GM18909 (cell line): Measurements from ENCODE around the gene SSTR4.
"Not testable (repeated sequence)": the region's sequence is repeated elsewhere in the genome, so short reads cannot be mapped to it uniquely, and the experiment has no call there.

Source experiments
- ATAC-seq: cut with Tn5 transposase; IDR thresholded peaks from one replicate; pipeline ENCODE4 v1.9.1; 2021; ENCODE audit warnings: mild to moderate bottlenecking; ENCODE audit not compliant: unreplicated experiment, poor library complexity

The SSTR4 gene

DNA sequence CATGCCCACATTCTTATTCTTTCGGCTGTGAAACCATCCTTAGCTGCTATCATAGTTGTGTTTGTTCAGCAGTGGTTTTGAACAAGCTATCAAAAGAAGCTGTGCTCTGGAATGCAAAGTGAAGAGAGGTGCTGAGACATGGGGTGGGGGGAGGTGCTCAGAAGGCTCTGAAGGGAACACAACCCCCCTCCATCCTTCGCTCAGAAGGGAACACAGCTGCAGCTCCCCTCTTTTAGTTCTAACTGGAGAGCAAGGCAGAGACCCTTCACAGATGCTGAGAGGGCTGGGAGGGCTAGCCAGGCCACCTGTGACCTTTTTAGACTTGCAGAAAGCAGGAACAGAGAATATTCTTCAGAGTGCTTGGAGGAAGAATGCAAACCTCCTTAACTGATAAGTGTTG is 17.6 kb upstream of the SSTR4 start:
- no peak for ATAC-seq

DNA sequence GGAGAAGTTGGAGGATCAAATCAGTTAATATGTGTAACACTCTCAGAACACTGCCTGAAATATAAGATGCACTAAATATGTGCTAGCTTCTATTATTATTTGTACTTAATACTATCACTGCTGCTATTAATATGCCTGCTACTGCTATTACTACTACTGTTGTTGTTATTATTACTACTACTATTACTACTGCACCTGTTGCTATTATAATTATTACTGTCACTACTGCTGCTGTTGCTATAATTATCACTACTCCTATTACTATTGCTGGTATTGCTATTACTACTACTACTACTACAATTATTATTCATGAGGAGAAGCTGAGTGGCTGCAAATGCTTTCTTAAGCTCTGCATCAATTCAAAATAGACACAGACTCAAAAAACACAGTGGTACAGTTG is 16.7 kb upstream of the SSTR4 start:
- no peak for ATAC-seq

DNA sequence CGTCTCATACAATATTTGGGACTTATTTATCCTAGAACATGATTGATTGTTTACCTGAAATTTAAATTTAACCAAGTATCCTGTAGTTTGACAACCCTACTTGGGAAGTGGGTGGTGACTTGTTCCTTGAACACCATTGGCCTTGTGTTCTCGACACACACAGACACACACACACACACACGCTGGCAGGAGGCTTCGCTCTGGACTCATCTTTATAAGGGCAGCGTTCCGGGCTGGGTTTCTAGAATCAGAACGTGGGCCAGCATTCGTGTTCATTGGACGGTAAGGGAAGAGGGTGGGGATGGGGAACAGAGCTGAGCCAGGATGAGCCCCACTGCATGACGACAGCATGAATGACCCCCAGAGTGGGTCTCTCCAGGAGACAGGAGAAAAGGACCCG is 16.2 kb upstream of the SSTR4 start:
- no peak for ATAC-seq

DNA sequence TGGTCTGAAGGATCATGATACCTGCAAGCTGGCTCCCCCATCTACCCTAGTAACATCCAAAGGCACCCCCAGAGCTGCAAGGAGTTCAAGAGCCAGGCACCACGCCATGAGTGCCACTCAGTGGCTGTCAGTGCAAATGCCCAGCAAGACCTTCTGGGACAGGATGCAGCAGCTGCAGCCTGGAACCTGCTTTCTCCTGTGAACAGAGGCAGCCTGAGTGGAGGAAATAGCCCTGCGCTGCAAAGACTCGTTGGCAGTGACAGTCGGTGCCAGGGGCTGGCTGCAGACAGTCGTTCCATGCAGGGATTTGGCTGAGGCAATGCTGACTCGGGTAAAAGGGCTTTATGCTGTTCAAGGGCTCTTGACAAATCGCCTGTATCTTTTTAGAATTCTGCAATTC is 15.7 kb upstream of the SSTR4 start:
- ATAC-seq: no peak

DNA sequence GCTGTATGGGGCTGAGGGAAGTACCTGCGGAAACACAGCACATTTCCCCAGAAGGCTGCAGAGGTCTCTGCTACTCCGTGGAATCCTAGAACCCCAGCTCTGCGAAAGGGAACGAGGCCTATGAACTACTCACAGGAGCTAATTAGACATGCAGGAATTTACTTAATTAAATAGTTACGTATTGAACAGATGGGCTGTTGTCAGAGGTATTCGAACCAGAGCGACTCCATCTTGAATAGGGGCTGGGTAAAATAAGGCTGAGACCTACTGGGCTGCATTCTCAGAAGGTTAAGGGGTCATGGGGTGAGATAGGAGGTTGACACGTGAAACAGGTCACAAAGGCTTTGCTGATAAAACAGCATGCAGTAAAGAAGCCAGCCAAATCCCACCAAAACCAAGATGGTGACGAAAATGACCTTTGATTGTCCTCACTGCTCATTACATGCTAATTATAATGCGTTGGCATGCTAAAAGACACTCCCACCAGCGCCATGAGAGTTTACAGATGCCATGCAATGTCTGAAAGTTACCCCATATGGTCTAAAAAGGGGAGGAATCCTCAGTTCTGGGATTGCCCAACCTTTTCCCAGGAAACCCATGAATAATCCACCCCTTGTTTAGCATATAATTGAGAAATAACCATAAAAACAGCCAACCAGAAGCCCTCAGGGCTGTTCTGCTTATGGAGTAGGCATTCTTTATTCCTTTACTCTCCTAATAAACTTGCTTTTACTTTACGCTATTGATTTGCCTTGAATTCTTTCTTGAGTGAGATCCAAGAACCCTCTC is 14.7 kb upstream of the SSTR4 start:
- ATAC-seq: no peak

DNA sequence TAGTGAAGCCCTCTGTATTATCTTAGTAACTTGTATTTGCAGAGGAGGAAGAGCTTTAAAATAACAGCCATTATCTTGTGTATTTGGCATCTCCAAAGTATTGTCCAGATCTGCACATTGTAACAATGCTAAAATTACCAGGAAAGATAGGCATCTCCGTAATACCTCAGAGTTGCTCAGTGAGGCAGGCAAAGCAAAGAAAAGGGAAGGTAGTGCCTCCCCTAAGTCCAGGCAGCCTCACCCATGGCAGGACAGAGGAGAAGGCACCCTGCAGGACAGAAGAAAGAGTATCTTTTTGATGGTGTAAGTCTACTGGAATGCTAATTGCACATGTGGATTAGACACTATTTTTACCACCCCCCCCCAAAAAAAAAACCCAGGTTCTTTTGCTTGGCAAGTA is 13.6 kb upstream of the SSTR4 start:
- no peak for ATAC-seq

DNA sequence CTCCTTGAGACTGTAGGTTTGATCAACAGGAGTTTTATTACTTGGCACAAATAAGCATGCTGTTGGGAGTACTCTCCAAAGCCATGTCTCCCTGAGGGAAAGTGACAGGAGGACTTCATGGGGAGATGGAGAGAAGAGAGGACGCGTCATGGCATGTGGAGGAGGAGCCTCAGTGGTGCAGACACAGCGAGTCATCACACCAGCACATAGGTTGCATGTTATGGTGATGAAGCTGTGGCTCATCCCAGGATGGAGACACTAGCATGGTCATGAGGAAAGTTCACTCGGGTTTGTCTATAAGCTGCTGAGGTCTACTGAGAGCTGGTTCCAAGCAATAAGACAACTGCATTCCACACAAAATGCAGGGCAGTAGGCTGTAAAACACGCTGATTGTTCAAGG is 13.2 kb upstream of the SSTR4 start:
- no peak for ATAC-seq

DNA sequence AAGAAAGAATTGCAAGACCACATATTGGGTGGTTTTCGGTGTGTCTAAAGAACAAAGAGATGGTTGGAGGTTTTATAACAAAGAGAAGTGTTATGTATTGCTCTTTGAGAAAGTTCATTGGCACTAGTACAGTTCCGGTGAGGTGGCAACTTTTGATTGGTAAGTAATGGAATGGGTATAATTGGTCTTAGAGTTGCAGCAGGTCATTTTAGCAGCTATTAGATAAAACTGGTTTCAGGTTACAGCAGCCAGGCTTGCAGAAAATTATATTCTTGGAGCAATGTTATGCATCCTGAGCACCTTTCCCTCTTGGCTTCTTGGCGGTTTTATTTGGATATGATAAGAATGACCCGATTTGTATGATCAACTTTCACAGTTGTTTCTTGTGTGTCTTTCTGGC is 12.3 kb upstream of the SSTR4 start:
- no peak for ATAC-seq

DNA sequence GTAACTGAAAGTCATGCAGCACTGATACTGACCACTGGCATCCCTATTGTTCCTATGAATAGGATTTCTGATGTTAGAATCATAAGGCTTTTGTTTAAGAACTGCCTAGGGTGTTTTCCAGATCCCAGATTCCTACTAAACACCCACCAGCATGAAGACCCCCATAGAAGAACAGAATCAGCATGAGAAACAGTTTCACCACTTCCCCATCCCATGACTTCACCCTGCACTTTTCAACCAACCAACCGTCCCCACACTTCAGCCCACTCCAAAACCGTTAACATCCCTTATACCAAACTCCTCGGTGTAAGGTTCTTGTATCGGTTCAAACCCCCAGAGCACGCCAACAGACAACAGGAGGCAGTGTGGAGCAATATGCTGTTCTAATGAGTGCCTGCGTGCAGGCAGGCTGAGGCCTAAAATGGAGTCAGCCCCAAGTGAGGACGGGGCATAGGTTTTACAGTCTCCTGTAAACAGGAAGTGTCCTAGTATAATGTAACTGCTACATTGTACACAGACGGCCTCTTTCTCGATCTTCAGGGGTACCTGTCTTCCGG is 11.4 kb upstream of the SSTR4 start:
- no peak for ATAC-seq

DNA sequence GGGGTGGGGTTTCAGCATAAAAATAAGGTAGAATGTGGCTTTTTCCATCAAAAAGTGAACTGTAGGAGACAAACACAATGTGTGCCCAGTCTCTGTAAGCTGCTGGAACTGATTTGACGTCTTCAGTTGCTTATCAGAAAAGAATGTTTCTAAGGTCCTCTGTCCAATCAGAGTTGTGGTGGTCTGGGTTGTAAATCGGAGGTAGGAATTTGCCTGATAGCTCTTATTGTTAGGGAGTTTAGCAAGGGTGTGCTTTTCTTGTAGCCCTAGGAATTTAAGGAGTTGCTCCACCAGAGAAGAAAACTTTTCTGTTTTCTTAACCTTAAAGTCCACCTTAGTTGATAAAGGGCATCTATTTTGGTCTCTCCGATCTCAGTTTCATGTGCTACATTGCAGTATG is 10.4 kb upstream of the SSTR4 start:
- ATAC-seq: no peak

DNA sequence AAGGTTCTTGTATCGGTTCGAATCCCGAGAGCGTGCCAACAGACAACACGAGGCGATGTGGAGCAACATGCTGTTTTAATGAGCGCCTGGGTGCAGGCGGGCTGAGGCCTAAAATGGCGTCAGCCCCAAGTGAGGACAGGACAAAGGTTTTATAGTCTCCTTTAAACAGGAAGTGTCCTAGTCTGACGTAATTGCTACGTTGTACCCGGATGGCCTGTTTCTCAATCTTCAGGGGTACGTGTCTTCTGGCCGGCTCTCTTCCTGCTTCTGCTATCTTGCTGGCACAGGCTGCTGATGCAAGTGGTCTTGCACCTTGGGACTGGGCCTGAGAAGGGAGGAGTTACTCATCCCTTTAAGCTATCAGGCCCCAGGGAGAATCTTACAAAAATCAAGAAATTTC is 9.6 kb upstream of the SSTR4 start:
- not testable (repeated sequence) for ATAC-seq

DNA sequence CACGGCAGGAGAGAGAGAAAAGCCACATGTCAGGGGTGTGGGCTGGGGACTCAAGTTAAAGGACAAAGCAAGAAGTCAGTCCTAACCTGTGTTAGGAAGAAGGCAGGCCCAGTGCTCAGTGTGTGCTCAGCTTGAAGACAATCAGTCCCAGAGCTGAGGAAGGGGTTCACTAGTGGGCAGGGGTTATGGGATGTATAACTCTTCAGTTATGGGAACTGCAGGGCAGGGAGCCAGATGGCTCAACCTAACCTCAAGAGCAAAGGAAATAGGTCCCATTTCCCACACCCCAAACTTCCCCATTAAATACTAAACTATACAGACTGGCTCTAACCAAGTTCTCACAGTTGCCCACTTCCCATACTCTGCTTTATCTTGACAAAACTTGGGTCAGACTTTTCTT is 7.4 kb upstream of the SSTR4 start:
- ATAC-seq: no peak

DNA sequence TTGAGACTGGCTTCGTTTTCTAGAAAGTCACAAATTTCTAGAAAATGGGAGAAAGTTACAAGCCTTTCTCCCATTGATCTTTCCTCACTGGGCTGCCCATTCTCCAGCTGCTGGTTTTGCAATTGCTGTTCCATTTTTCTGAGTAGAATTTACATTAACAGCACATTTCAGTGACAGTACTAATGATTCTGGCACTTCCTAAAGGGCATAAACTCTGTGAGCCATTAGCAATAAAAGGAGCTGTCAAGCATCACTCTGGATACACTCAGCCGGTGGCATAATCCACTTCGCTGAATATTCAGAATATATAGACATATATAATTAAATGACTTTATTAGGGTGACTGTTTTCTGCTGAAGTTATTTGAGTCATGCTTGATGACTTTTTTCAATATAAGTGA is 6.7 kb upstream of the SSTR4 start:
- no peak for ATAC-seq

DNA sequence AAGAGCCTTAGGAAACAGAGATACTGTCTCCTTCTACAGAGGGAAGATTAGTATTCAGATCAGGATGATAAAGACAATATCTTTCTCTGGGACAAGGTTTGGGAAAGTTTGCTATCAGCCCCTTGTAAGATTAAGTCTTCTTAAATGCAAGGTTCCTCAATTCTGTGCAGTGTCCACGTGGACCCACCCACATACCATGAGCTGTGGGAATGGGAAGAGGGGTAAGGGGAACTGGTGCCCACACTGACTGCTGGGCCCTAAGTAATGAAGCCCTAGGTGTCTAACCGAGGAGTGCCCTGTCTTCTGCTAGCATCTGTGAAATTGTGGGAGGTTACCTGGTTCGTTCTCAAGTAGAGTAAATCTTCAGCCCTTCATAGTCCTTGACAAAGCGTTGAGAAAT is 5.8 kb upstream of the SSTR4 start:
- ATAC-seq: no peak

DNA sequence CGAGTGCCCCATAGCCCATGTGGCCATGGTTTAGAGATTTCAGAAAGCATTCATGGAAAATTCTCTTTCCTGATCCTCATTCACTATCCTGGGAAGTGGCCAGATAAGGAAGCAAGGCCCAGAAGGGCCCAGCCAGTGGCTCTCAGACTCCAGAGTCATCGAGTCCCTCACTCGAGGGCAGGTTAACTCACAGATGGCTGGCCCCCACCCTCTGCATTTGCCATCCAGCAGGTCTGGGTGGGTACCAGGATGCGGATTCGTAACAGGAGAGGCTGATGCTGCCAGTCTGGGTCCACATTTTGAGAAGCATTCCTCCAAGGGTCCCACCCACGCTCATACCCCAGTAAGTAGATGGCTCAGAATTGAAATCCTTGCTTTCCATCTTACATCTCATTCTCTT is 3.8 kb upstream of the SSTR4 start:
- no peak for ATAC-seq

DNA sequence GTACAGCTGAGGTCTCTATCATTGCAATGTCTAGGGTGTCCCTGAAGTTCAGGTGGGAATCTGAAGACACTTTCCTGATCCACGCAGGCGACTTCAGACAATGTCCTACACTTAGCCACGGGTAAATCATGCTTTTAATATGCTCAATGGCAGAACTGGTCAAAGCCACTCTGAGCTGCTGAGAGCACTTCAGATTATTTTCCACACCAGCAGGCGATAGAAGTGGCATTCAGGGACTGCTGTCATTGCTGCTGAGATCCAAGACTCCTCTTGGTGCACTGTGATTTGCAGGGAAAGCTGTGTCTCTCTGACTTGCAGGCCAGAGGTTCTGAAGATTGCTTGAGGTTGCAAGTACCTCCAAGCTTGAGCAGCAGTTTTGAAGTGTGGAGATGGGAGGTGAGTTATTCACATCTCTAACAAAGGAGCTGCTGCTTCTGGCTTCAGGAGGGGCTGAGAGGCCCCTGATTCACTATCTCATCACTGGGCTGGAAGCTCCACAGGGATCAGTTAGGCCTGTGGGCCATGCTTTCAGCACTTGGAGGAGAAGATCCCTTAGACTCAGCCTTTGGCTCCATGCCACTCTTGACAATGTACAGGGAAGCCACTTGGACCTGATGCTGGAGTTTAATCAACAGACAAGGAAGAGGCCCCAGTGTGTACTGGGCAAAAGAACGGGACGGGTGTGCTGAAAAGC is 2.9 kb upstream of the SSTR4 start:
- ATAC-seq: no peak

DNA sequence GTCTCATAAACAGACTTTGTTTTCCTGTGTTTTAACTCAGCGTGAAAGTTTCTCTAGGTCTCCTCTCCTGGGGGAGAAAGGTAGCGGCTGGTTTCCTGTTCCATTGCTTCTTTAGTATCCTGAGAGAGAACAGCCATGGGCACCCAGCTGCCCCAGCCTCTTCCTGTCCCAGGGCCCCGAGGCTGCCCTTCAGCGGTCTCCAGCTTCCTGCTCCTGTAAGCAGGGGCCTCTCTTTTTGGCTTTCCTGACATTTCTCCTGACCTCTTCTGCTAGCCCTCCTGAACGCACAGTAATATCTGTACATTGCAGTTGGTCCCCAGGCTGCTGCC is 2.4 kb upstream of the SSTR4 start:
- no peak for ATAC-seq

DNA sequence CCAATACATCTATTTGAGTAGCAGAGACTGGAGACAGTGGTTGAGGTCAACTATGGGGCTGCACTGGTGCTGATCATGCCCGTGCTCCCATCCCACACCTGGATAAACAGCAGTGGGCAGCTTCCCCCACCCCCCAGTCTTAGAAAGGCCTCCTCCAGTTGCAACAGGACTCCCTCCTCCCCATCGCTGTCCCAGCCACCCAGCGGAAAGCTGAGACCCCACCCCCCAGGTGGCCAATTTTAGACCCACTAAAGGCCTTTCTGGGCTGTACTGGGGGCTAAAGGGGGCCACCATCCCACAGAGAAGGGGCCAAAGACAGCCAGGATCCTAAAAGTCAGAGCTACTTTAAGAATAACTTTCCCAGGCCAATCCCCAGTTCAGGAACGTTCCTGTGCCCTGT is 1.2 kb upstream of the SSTR4 start:
- no peak for ATAC-seq

DNA sequence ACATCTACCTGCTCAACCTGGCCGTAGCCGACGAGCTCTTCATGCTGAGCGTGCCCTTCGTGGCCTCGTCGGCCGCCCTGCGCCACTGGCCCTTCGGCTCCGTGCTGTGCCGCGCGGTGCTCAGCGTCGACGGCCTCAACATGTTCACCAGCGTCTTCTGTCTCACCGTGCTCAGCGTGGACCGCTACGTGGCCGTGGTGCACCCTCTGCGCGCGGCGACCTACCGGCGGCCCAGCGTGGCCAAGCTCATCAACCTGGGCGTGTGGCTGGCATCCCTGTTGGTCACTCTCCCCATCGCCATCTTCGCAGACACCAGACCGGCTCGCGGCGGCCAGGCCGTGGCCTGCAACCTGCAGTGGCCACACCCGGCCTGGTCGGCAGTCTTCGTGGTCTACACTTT is 619 bp downstream of the SSTR4 start:
- ATAC-seq: no peak

DNA sequence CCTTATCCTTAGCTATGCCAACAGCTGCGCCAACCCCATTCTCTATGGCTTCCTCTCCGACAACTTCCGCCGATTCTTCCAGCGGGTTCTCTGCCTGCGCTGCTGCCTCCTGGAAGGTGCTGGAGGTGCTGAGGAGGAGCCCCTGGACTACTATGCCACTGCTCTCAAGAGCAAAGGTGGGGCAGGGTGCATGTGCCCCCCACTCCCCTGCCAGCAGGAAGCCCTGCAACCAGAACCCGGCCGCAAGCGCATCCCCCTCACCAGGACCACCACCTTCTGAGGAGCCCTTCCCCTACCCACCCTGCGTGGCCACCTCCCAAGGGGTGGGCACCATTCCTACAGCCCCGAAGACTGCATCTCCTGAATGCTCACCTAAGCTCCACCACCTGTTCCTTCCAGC is 1.3 kb downstream of the SSTR4 start:
- no peak for ATAC-seq

DNA sequence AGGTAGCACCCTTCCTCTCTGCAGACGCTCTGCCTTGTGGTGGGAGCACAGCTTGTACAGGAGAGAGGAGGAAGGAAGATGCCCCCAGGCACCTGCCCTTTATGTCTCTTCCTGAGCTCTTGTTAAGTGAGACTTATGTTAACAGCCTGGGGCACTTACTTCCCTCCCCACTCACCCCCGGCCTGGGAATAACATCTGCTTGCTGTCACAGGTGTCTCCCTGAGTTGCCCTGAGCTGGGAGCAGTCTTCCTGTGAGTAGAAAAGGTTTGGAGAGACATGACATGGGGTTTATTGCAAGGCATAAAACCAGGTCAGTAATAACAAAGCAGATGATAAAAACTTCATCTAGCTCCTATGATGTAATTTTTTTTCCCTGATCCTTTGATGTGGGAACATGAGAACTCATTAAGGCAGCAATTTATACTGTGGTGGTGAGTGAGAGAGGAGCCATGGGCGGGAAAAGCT is 1.9 kb downstream of the SSTR4 start:
- ATAC-seq: no peak
